T-cell (primary cell): ENCODE data around the gene OBP2B. TPM values are rescaled to one million over a fixed set of nuclear protein-coding genes. Genes with fewer than 3 reads are reported as not detected.

Source experiments
- ATAC-seq, 4 experiments: fragments of 200-7000 bp in 3 of 4; fragments of 150-1000 bp in 1 of 4; cut with Tn5 transposase; replicated peaks in 1 of 4; 1 replicate in 3 of 4; 2 replicates in 1 of 4; pipeline ENCODE4 v1.10.0; 2021; ENCODE audit warnings: moderate library complexity in 3 of 4, mild to moderate bottlenecking in 2 of 4, moderate number of reproducible peaks in 1 of 4
- CTCF ChIA-PET, 2 donors: fragments of 300-600 bp; sonication (Branson Sonifier 250); formaldehyde crosslinking; loops; one replicate each; lab custom pipeline; 2022; ENCODE audit warnings: antibody characterized with exemption in 2 of 2; lab: Charles Lee
- POLR2A ChIA-PET, 2 donors: fragments of 300-600 bp; sonication (Branson Sonifier 250); formaldehyde crosslinking; loops; one replicate each; lab custom pipeline; 2022; ENCODE audit warnings: antibody characterized with exemption in 2 of 2; lab: Charles Lee
- DNase-seq, 35 experiments: peaks; one replicate each; pipeline versions ENCODE4 v3.0.0 to v3.0.0-alpha.2; 2013 to 2023
- H3K27ac ChIP-seq: one replicate; pipeline ENCODE4 v1.5.1; 2013; ENCODE audit warnings: low read length
- H3K27me3 ChIP-seq, 2 experiments: replicated peaks in 1 of 2; 1 replicate in 1 of 2; 2 replicates in 1 of 2; pipeline versions ENCODE4 v1.6.1 to v1.7.0; 2013; ENCODE audit warnings: low read length in 1 of 2, mixed read lengths in 1 of 2; ENCODE audit not compliant: control insufficient read depth in 2 of 2, insufficient read depth in 2 of 2; ENCODE audit errors: extremely low read depth in 1 of 2
- H3K36me3 ChIP-seq, 2 donors: 1 replicate in 1 of 2; 2 replicates in 1 of 2; pipeline versions ENCODE4 v1.6.1 to v1.7.0; 2013; ENCODE audit warnings: low read length in 1 of 2; ENCODE audit not compliant: control insufficient read depth in 2 of 2, insufficient read depth in 1 of 2; ENCODE audit errors: extremely low read depth in 1 of 2
- H3K4me1 ChIP-seq, 2 experiments: 1 replicate in 1 of 2; 2 replicates in 1 of 2; pipeline versions ENCODE4 v1.6.1 to v1.7.0; 2013; ENCODE audit warnings: low read length in 2 of 2, mixed read lengths in 1 of 2; ENCODE audit not compliant: insufficient read depth in 2 of 2, control insufficient read depth in 1 of 2; ENCODE audit errors: extremely low read depth in 1 of 2
- H3K4me3 ChIP-seq, 2 donors: 1 replicate in 1 of 2; 2 replicates in 1 of 2; pipeline versions ENCODE4 v1.5.1 to v1.7.0; 2013; ENCODE audit warnings: mild to moderate bottlenecking in 2 of 2, low read length in 1 of 2, moderate library complexity in 1 of 2; ENCODE audit not compliant: control insufficient read depth in 1 of 2; ENCODE audit errors: extremely low read depth in 1 of 2
- H3K9me3 ChIP-seq: 2 replicates; pipeline ENCODE4 v1.7.0; 2013
- H3K27ac Mint-ChIP-seq, 2 donors: one replicate each; pipeline ENCODE4 v1.8.0; 2020 to 2021; ENCODE audit warnings: mild to moderate bottlenecking in 2 of 2, mixed read lengths in 2 of 2
- H3K27me3 Mint-ChIP-seq, 2 donors: one replicate each; pipeline ENCODE4 v1.8.0; 2021 to 2022; ENCODE audit warnings: mixed read lengths in 2 of 2
- H3K36me3 Mint-ChIP-seq: one replicate; pipeline ENCODE4 v1.8.0; 2021; ENCODE audit warnings: mixed read lengths
- H3K4me1 Mint-ChIP-seq, 3 donors: one replicate each; pipeline ENCODE4 v1.8.0; 2020 to 2022; ENCODE audit warnings: mixed read lengths in 3 of 3, mild to moderate bottlenecking in 1 of 3
- H3K4me3 Mint-ChIP-seq, 3 donors: one replicate each; pipeline ENCODE4 v1.8.0; 2020 to 2022; ENCODE audit warnings: mild to moderate bottlenecking in 3 of 3, mixed read lengths in 3 of 3, moderate library complexity in 3 of 3
- H3K9me3 Mint-ChIP-seq, 3 donors: one replicate each; pipeline ENCODE4 v1.8.0; 2020 to 2022; ENCODE audit warnings: mixed read lengths in 3 of 3
- WGBS: methylation state at CpG from one replicate; pipeline ENCODE4 v1.1.5; 2013; ENCODE audit warnings: missing lambda C conversion rate; ENCODE audit not compliant: insufficient coverage; 5-methylcytosine and 5-hydroxymethylcytosine counted together
- total RNA-seq, 35 experiments: library from RNA in 6 of 35; stranded (reverse) in 6 of 35; fragments of 120-200 nt in 1 of 35; gene quantifications; one replicate each; pipeline versions ENCODE4 v1.2.1 to v1.2.4 and lab custom pipeline; 2013 to 2026

OBP2B gene
- total RNA-seq, 5 donors from 2014 or later (not counting 1 experiment from before 2014, with no cell fraction given) = not detected

GRCh38 chr9:133249337-133249736 is 40.3 kb upstream of the OBP2B start:
- H3K36me3 Mint-ChIP-seq = no peaks in the 10 kb centered on the region
- ChIA-PET CTCF (no interaction called here), POLR2A (no interaction called here)
- no peaks in the 10 kb centered on the region for H3K9me3 Mint-ChIP-seq
- Histone ChIP-seq H3K4me3 (no peak overlapping the region), H3K9me3 (no peaks in the 10 kb centered on the region), H3K27me3 (peaks cover 0 to 31% of the 10 kb centered on the region in 2 experiments), H3K4me1 (peaks cover 8 to 12% of the 10 kb centered on the region in 2 experiments), H3K36me3 (no peaks in the 10 kb centered on the region), H3K27ac (no peak overlapping the region)
- no CpG with 5 or more reads among the region's 1 CpG for WGBS
- peaks cover 19 to 21% of the 10 kb centered on the region in 2 donors for H3K27me3 Mint-ChIP-seq
- H3K4me1 Mint-ChIP-seq = no peaks in the 10 kb centered on the region
- no peak for ATAC-seq
- DNase-seq = no peak
- H3K27ac Mint-ChIP-seq = no peak overlapping the region
- H3K4me3 Mint-ChIP-seq = no peak overlapping the region

GRCh38 chr9:133248726-133249295 is 39.8 kb upstream of the OBP2B start:
- H3K27me3 Mint-ChIP-seq = peaks cover 21 to 23% of the 10 kb centered on the region in 2 donors
- DNase-seq = no peak
- no peaks in the 10 kb centered on the region for H3K9me3 Mint-ChIP-seq
- CTCF ChIA-PET = no interaction called here
- ATAC-seq = no peak
- 86% methylated on average over 2 of the region's 8 CpGs for WGBS
- no peak overlapping the region for H3K4me3 Mint-ChIP-seq
- H3K27me3 ChIP-seq = peaks cover 0 to 30% of the 10 kb centered on the region in 2 experiments
- H3K4me1 ChIP-seq = peaks cover 8 to 12% of the 10 kb centered on the region in 2 experiments
- no peak overlapping the region for H3K4me3 ChIP-seq
- no peaks in the 10 kb centered on the region for H3K36me3 Mint-ChIP-seq
- no peak overlapping the region for H3K27ac Mint-ChIP-seq
- no peak overlapping the region for H3K27ac ChIP-seq
- POLR2A ChIA-PET = no interaction called here
- H3K4me1 Mint-ChIP-seq = no peaks in the 10 kb centered on the region
- no peaks in the 10 kb centered on the region for H3K9me3 ChIP-seq
- no peaks in the 10 kb centered on the region for H3K36me3 ChIP-seq

GRCh38 chr9:133247632-133248031 is 38.6 kb upstream of the OBP2B start:
- Histone ChIP-seq H3K27ac (no peak overlapping the region), H3K27me3 (peaks cover 0 to 29% of the 10 kb centered on the region in 2 experiments), H3K36me3 (no peaks in the 10 kb centered on the region), H3K4me3 (no peak overlapping the region), H3K4me1 (peaks cover 2 to 11% of the 10 kb centered on the region in 2 experiments), H3K9me3 (no peaks in the 10 kb centered on the region)
- Mint-ChIP-seq H3K4me1 (no peaks in the 10 kb centered on the region), H3K27ac (no peak overlapping the region), H3K27me3 (peaks cover 24 to 25% of the 10 kb centered on the region in 2 donors), H3K36me3 (no peaks in the 10 kb centered on the region), H3K4me3 (no peak overlapping the region), H3K9me3 (no peaks in the 10 kb centered on the region)
- DNase-seq (no peak), ATAC-seq (no peak)
- 87% methylated on average over 6 of the region's 6 CpGs for WGBS
- ChIA-PET CTCF (no interaction called here), POLR2A (no interaction called here)

GRCh38 chr9:133246991-133247390 is 37.9 kb upstream of the OBP2B start:
- no peak overlapping the region for H3K27ac Mint-ChIP-seq
- Histone ChIP-seq H3K27ac (no peak overlapping the region), H3K4me1 (peaks cover 0 to 5% of the 10 kb centered on the region in 2 experiments), H3K27me3 (peaks cover 0 to 27% of the 10 kb centered on the region in 2 experiments), H3K36me3 (no peaks in the 10 kb centered on the region), H3K4me3 (no peak overlapping the region), H3K9me3 (no peaks in the 10 kb centered on the region)
- WGBS = 81% methylated on average over 4 of the region's 6 CpGs
- no peak overlapping the region for H3K4me3 Mint-ChIP-seq
- DNase-seq (no peak), ATAC-seq (no peak)
- CTCF ChIA-PET = no interaction called here
- POLR2A ChIA-PET = no interaction called here
- peaks cover 26 to 29% of the 10 kb centered on the region in 2 donors for H3K27me3 Mint-ChIP-seq
- H3K9me3 Mint-ChIP-seq = no peaks in the 10 kb centered on the region
- H3K36me3 Mint-ChIP-seq = no peaks in the 10 kb centered on the region
- no peaks in the 10 kb centered on the region for H3K4me1 Mint-ChIP-seq

- ATAC-seq (no peak), DNase-seq (no peak)
- Mint-ChIP-seq H3K4me3 (no peak overlapping the region), H3K36me3 (no peaks in the 10 kb centered on the region), H3K9me3 (no peaks in the 10 kb centered on the region), H3K27ac (no peak overlapping the region), H3K27me3 (peaks cover 26 to 32% of the 10 kb centered on the region in 2 donors), H3K4me1 (no peaks in the 10 kb centered on the region)
- ChIA-PET POLR2A (no interaction called here), CTCF (no interaction called here)
- H3K36me3 ChIP-seq = no peaks in the 10 kb centered on the region
- H3K9me3 ChIP-seq = no peaks in the 10 kb centered on the region
- H3K27me3 ChIP-seq = peaks cover 0 to 23% of the 10 kb centered on the region in 2 experiments
- no peak overlapping the region for H3K4me3 ChIP-seq
- 91% methylated on average over 16 of the region's 16 CpGs for WGBS
- no peak overlapping the region for H3K27ac ChIP-seq
- H3K4me1 ChIP-seq = peaks cover 0 to under 1% of the 10 kb centered on the region in 2 experiments
These were observed 37.5 kb upstream of the OBP2B start for GRCh38 chr9:133246562-133246961.

GRCh38 chr9:133242991-133243390 is 33.9 kb upstream of the OBP2B start:
- no peak for ATAC-seq
- CTCF ChIA-PET = no interaction called here
- POLR2A ChIA-PET = interaction anchor here in 1 of 2 donors (0.6 kb wide), 1 partner anchor 9 kb away, joined by 4 read pairs; no protein-coding TSS in a partner anchor

More at GRCh38 chr9:133242991-133243390, 33.9 kb upstream of the OBP2B start:
- no peak overlapping the region for H3K4me3 ChIP-seq
- no peaks in the 10 kb centered on the region for H3K36me3 Mint-ChIP-seq
- no peaks in the 10 kb centered on the region for H3K9me3 ChIP-seq
- H3K27ac Mint-ChIP-seq = no peak overlapping the region
- peaks cover 0 to 50% of the 10 kb centered on the region in 2 experiments for H3K27me3 ChIP-seq
- no peaks in the 10 kb centered on the region for H3K36me3 ChIP-seq
- H3K27me3 Mint-ChIP-seq = peaks cover 12 to 47% of the 10 kb centered on the region in 2 donors
- H3K4me1 Mint-ChIP-seq = peaks cover 9 to 11% (median 10%) of the 10 kb centered on the region in 3 donors
- H3K9me3 Mint-ChIP-seq = no peaks in the 10 kb centered on the region
- no CpG with 5 or more reads among the region's 8 CpGs for WGBS
- no peak overlapping the region for H3K4me3 Mint-ChIP-seq
- H3K27ac ChIP-seq = no peak overlapping the region
- DNase-seq = no peak
- peaks cover 5 to 13% of the 10 kb centered on the region in 2 experiments for H3K4me1 ChIP-seq
